Activated effector memory CD4-positive, alpha-beta T cell treated with anti-CD3 and anti-CD28 coated beads, Interleukin-2, amount 50 U/mL, for 16 hours (primary cell): Measurements from ENCODE around the gene HGFAC.

Experiments
- DNase-seq: peaks from one replicate; pipeline ENCODE4 v3.0.0-alpha.2; 2020

The HGFAC gene

DNA sequence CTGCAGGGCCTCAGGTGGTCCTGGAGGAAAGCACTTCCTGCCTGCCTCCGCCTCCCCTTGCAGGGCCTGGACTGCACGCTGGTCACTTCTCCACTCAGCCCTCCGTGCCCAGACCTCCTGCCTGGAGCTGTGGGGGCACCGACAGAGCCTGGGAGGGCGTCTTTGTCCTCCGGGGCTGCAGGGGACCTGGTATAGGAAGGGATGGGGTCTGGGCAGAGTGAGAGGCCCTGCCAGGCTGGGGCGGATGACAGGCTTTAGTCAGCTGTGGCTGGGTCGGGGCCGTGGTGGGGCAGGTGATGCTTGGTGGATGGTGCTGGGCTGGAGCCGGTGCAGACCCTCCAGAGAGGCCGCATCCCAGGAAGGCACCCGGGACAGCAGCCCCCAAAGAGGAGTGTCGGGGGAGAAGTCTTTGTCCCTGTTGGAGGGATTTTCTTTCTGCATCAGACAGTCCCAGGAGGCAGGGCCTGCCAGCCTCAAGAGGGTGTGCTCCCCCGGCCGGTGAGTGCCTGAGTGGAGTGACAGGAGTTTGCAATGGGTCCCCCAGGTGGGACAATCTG lies 22.7 kb downstream of the HGFAC start:
- no peak for DNase-seq

DNA sequence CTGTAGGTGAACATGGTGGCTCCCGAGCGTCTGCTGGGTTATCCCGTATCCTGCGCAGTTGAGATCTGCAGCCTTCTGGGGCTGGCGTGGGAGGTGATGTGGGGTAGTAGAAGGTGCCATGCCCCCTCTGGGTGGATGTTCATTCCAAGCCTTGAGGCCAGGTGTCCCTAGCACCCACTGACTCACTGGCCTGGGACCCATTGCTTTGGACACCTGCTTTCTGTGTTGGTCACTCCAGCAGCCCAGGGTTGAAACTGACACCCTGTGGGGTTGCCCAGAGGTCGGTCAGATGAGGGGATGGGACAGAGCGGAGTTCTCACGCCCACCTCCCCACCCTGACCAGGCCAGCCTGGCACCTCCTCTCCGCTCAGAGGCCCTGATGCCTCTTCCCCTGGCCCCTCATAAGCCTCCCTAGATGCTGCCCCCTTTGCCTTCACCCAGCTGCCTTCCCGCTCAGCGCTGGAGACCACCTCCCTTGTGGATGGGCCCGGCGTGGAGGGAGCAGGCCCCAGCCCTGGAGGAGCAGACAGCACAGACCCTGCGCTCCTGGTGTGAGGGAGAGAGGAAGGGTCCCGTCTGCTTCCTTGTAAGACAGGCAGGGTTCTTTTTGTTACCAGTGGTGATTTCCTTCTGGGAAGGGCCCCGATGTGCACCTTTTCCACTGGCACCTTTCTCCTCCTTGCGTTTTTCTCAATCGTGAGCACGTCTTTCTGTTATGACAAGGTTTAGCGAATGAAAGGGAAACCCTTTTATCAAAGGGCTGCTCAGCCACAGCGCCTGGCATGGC lies 23.3 kb downstream of the HGFAC start:
- DNase-seq: no peak

DNA sequence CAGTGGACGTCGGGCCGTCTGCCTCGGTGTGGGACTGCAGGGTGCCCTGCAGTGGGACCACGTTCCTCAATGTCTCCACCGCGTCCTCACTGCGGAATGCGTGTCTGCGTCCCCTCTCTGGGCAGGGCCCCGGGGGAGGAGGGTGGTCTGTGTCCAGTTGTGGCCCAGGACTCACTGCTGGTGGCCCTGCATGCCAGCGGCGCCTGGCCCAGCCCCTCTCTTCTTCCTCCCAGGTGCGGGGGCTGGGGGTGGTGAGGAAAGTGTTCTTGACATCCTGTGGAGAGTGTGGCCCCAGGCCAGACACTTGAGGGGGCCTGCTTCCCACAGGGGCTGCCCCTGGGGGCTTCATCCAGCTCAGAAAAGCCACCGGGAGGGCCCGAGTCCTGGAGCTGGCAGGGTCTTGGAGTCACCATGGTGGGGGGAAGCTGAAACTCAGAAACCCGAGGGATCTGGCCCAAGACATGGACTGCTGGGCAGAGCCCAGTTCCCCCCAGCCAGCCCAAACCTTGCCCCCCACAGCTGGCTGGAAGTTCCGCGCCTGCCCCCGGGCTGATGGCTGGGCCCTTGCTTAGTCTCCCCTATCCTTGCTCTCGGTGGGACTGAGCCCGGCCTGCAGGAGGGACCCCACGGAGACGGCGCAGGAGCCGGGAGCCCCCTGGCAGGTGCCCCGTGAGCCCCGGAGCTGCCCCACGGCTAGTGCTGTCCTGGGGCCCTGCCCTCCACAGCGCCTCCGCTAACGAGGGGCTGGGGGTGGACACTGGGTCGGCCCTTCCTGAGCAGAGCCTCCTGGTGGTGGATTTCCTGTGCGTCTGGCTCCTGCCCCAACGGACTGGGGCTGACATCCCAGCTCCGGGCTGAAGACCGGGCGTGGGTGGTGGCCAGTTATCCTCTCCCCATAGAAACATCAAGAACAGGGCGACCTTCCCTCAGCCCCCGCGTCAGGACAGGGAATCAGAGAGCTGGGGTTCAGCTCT lies 24.2 kb downstream of the HGFAC start:
- no peak for DNase-seq

DNA sequence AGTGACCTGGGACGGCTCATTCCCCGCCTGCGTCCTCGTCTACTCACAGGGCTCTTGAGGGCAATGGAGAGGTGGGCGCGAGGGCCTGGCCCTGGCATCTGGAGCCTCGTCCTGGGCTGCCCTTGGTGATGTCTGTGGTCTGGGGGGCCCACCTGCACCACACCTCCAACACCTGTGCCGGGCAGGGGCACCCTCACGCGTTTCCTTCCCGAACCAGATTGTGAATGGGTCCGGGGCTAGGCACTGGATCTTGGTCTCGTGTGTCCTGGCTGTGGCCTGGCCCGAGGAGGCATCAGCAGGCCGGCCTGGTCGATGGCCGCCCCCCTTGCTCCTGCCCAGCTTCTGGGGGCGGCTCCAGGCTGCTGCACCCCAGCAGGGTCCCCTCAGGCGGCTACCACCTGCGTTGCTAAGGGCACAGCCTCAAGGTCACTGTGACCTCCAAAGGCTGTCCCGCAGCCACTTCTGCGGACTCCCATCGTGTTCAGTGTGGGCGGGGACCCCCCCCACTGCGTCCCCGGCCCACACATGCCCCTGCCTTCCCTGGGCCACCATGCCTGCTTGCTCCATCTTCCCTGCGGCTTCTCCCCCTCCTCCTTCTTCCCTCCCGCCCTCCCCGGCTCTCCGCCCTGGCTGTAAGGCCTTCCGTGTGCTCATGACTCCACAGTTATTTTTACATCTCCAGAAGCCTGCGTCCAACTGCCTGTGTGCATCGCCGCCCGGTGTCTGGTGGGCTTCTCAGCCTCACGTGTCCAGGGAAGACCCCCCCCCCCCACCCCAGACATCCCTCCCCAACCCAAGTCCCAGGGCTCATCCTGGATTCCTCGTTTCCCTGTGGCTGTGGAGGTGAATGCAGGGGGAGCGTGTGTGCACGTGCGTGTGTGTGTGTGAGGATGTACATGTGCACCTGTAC lies 25.2 kb downstream of the HGFAC start:
- DNase-seq: no peak

DNA sequence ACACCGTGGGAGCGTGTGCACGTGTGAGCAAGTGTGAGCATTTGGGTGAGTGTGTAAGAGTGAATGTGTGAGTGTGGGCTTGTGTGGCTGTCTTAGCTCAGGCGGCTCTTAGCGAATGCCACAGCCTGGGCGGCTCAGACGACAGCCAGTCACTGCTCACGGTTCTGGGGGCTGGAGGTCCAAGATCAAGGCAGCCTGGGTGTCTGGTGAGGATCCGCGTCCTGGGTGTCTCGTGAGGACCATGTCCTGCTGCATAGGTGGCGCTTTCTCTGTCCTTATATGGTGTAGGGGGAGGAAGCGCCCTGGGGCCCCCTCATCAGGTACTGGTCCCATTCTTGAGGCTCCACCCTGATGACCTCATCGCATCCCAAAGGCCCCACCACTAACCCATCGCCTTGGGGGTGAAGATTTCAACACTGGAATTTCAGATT lies 25.8 kb downstream of the HGFAC start:
- no peak for DNase-seq

DNA sequence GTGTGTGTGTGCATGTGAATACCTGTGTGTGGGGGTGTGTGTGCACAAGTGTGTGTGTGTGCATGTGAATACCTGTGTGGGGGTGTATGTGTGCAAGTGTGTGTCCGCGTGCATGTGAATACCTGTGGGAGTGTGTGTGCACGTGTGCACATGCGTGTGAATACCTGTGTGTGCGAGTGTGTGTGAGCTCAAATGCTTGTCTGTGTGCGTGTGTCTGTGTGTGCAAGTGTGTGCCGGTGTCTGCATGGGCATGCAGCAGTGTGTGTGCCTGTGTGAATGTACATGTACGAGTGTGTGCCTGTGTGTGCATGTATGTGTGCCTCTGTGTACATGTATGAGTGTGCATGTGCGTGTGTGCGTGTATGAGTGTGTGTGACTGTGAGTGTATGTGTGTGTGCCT lies 26.4 kb downstream of the HGFAC start:
- DNase-seq: no peak

DNA sequence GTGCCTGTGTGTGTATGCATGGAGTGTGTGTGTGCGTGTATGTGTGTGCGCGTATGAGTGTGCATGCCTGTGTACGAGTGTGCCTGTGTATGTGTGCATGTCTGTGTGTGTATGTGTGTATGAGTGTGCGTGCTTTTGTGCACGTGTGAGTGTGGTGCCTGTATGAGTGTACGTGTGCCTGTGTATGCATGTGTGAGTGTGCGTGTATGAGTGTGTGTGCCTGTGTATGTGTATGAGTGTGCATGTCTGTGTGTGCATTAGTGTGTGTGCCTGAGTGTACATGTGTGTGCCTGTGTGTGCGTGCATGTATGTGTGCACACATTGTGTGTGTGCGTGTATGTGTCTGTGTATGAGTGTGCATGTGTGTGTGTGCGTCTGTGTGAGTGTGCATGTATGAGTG lies 27.0 kb downstream of the HGFAC start:
- no peak for DNase-seq

DNA sequence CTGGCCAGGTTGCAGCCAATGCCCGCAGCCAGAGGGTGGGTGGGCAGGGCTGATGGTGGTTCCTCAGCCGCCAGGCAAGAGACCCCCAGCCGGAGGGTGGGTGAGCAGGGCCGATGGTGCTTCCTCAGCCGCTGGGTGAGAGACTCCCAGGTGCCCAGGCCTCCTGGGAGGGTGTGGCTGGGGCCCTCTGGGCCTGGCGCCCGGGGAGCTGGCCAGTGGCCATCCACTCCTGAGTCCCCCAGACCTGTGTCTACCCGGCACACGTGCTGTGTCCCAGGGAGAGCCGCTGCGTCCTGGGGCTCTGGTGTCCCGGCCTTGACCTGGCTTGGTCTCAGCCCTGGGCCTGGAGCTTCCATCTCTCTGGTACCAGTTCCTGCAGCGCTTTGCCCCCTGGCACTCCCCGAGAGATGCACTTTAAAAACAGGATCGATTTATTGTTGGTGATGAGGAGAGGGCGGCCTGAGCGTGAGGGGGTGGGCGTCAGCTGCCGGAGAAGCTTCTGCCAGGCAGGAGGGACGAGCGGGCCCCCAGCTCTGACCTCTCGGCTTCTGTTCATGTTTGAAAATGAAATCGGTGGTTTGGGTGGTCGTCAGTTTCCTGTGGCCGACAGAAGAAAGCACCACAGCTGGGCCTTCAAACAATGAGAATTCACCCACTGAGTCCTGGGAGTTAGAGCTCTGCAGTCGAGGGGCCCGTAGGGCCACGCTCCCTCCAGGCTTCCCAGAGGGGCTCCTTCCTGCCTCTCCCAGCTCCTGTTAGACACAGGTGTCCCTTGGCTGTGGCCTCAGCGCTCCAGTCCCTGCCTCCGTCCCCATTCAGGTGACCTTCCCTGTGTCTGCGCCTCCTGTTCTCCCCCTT lies 27.8 kb downstream of the HGFAC start:
- no peak for DNase-seq

DNA sequence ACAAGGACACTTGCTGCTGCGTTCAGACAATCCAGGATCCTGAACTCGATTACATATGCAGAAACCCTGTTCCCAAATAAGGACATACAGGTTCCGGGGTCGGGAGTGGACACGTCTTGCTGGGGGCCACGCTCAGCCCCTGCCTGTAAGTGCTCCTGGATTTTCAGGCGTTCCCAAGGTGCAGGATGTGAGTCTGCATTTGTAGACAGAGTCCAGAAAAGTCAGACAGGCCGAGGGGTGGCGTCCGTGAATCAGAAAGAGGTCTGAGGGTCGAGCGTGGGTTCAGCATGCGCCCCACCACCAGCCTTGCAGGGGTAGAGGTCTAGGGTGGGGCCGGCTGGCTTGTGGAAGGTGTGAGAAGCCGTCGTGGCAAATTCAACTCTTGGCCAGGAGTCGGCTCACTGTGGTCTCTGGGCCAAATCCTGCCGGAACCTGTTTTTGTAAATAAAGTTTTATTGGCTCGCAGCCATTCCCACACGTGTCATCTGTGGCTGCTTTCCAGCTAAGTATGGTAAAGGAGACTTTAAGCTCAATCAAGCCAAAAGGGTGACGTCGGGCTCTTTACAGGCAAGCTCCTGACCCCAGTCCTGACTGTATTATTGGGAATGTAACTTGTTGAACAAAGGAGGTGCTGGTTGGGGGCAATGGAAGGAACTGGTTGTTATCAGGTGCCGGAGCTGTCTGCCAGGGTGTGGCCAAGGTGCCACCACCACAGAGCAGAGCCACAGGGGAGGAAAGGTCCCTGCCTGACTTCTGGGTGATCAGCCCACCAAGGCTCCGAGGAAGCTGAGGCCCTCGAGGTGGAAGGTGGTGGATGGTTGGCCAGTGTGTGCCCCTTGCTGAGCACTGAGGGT lies 28.7 kb downstream of the HGFAC start:
- DNase-seq: no peak

DNA sequence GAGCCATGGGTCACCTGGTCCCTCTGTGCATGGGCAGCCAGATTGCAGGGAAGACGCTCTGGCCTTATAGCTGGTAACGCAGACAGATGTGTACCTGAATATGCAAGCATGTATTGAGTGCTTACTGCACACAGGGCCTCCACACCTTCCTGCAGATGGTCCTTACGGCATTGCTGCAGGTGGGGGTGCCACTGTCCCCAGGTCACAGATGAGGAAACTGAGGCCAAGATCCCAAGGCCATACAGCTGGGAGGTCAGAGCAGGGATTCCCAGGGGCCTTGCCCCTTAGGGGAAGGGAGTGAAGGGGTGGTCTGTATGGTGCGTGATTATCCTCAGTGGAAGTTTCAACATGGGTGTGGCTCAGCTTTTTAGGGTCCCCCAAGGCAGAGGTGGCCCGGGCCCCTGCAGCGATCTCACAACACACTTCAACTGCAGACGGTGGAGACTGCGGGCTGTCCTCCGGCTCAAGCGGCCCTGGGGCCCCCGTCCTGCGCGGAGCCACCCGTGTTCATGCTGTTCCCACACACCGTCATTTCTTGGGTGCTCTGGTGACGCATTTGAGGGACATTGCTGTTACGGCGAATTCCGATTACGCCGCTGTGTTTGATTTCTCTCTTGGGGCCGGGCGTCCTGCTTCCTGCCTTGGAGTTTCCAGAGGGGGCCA lies 29.5 kb downstream of the HGFAC start:
- DNase-seq: no peak

DNA sequence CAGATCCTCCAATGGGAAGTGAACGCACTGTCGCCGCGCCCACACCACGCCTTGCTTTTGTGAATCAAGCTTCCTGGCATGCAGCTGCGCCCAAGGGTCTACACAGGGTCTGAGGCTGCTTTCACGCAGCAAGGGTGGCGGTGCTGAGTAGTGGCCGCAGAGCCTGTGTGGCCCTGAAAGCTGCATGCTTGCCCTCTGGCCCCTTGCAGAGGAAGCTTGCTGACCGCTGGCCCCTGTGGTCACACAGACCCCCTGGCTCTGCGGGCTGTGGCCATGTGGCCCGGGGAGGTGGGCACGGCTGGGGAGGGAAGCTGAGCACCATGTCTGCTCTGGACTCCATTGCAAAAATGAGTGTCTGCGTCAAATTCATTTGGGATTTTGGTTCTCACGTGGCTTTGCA lies 30.1 kb downstream of the HGFAC start:
- no peak for DNase-seq

DNA sequence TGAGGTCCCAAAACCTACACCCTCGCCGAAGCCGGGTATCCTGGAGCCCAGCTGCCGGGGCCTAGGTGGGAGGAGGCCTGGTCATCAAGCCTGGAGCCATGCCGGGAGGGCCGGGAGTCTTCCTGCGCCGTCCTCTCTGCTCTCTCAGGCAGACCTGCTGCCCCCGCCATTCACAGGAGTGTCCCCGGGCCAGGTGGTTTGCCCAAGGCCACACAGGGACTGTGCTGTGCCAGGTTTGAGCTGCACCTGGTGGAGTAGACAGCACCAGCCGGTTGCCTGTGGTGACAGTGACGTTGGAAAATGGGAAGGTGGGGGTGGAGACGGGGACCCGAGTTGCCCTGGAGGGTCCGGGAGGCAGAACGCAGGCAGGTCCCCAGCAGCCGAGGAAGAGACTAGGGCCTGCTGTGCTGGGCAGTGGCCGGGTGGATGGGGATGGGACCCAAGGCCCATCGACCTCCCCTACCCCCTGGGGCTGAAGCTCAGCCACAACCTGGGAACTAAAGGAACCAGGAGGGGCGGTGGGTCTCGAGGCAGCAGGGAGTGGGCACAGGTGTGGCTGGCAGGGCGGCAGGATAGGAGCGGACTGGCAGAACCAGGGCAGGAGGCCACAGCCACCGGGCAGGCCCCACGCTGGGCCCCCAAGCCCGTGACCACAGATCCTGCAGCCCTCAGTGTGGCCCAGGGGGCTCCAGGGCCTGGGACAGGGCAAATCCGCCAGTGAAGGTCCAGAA lies 30.8 kb downstream of the HGFAC start:
- no peak for DNase-seq

DNA sequence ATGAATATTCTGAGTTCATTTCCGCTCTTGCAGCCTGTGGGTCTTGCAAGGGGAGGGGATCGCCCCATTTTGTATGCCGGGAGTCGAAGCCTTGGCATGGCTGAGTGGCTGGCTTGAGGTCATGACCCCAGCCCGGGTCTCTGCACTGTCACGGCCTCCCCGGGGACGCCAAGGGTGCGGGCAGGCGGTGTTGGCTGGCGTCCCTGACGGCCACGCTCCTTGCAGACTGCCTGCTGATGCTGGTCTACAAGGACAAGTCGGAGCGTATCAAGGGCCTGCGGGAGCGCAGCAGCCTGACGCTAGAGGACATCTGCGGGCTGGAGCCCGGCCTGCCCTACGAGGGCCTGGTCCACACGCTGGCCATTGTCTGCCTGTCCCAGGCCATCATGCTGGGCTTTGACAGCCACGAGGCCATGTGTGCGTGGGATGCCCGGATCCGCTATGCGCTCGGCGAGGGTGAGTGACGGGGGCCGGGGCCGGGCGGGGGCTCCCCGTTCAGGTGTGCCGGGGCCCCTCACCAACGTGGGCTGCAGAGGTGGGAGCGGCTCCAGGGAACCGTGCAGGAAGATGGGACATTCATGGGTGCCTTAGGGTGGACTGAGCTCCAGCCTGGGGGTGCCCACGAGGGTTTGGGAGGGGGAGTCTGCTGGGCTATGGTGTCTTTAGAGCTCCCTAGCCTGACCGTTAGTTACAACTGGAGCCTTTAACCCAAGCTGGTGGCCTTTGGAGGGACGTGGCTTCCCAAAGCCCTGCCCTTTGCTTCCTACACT lies 31.6 kb downstream of the HGFAC start:
- DNase-seq: no peak

DNA sequence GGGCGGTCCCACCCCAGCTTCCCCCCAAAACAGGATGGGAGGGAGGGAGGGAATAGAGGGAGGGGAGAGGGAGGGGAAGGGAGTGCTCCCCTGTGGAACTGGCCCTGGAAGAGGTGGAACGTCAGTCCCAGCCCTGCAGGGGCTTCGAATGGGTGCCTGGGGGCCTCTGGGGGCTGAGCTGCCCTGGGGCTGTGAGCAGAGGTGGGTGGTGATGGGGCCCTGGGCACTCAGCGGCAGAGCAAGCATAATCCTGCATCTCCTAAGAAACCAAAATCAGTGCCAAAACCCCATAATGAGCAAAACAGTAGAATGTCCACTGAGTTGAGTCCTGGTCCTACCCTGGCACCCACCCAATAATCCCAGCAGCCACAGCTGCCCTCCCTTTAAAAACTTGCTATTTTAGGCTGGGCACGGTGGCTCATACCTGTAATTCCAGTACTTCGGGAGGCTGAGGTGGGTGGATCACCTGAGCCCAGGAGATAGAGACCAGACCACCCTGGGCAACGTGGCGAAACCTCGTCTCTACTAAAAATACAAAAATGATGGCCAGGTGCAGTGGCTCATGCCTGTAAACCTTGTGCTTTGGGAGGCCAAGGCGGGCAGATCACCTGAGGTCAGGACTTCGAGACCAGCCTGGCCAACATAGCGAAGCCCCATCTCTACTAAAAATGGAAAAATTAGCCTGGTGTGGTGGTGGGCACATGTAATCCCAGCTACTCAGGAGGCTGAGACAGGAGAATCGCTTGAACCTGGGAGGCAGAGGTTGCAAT lies 32.4 kb downstream of the HGFAC start:
- DNase-seq: no peak

DNA sequence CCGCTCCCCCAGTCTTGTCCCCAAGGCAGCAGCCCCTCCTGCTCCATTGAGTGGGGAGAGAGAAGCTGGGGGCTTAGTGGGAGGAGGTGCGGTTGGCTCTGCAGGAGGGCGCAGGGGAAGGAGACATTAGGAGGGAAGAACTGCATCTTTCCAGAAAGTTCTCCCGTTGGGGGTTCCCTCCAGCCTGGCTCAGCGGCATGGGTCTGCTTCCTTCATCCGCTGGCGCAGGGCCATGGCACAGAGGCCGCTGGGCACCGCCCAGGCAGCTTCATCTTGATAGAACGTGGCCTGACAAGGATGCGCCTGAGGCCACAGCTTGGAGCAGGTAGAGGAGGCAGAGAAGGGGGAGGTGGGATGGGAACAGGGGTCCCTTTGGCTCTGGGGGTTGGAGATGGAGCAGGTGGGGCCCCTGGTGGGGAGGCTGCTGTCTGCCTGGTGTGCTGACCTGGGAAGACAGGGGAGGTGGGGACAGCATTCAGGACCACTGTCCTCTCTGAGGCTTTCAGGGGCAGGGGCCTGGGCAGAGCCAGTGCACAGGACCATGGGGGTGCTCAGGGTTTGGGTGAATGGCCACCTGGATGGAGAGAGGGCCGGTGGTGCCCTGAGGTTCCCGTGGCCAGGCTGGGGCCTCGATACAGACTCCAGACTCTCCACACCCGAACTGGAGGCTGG lies 33.4 kb downstream of the HGFAC start:
- DNase-seq: no peak

DNA sequence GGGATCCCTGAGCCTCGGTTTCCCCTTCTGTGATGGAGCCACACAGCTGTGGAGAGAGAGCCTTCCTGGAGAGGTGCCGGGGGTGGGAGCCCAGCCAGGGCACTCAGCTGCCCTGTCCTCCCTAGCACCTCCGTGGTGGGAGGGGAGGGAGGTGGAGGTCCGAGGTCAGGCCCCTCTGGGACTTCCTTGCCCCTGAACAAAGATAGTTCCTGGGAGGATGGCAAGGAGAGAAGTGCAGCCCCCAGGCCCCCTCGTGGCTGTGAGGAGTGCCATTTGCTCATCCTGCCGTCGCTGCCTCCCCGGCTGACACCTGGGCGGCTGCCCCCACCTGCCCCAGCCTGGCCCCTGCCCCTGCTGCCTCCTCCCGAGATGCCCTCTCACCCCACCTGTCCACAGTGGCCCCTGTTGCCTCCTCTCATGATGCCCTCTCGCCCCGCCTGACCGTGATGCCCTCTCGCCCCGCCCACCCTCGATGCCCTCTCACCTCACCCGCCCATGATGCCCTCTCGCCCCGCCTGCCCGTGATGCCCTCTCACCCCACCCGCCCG lies 34.0 kb downstream of the HGFAC start:
- no peak for DNase-seq

DNA sequence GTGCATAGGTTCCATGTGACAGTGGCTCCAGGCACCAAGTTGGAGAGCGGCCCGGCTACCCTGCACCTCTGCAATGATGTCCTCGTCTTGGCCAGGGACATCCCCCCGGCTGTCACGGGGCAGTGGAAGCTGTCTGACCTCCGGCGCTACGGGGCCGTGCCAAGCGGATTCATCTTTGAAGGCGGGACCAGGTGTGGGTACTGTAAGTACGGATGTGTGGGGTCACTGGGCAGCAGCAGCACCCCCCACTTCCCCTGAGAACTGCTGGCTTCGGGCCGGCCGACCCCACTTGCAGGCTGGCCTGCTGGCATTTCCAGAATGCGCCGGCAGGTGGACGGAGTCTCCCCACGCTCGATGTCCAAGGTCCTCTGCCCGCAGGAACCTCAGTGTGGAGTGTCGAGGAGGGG lies 34.6 kb downstream of the HGFAC start:
- no peak for DNase-seq
